Upper lobe of right lung (tissue), 1 donor: Measurements from ENCODE around the gene STAU1. TPM values are rescaled to one million over a fixed set of nuclear protein-coding genes. Genes with fewer than 3 reads are reported as not detected.

Experiments
- ATAC-seq: fragments of 200-7000 bp; cut with Tn5 transposase; one replicate; pipeline ENCODE4 v1.9.1; 2020; ENCODE audit warnings: mild to moderate bottlenecking, moderate library complexity
- DNase-seq: peaks from one replicate; pipeline ENCODE4 v3.0.0-alpha.2; 2020
- H3K27ac ChIP-seq: fragments of 200-600 bp; one replicate; pipeline ENCODE4 v1.8.0; 2022
- H3K27me3 ChIP-seq: fragments of 200-600 bp; one replicate; pipeline ENCODE4 v1.8.0; 2022; ENCODE audit warnings: mild to moderate bottlenecking
- H3K36me3 ChIP-seq: fragments of 200-600 bp; one replicate; pipeline ENCODE4 v1.8.0; 2022
- H3K4me1 ChIP-seq: fragments of 200-600 bp; one replicate; pipeline ENCODE4 v1.8.0; 2022
- H3K4me3 ChIP-seq: fragments of 200-600 bp; one replicate; pipeline ENCODE4 v1.8.0; 2022; ENCODE audit warnings: mild to moderate bottlenecking
- H3K9me3 ChIP-seq: fragments of 200-600 bp; one replicate; pipeline ENCODE4 v1.8.0; 2022
- intact Hi-C: fragments of 100-400 bp; cut with DNase I; formaldehyde crosslinking; loops from one replicate; pipeline ENCODE4 v1.11.0; 2022
- total RNA-seq: library from RNA; stranded (reverse); fragmentation: NEBNext Ultra II Directional; extraction: Animal tissue kit (Norgen Biotek cat#: 25700); gene quantifications from one replicate; pipeline ENCODE4 v1.2.1, GENCODE V29; 2021
- TF ChIP-seq, protein P1 (sequence below): fragments of 200-600 bp; IDR thresholded peaks from one replicate; pipeline ENCODE4 v1.8.0; 2022; ENCODE audit warnings: antibody characterized with exemption
- donor health status: DM: no; HTN: yes; CAD: no; lungs with severe emphysema.

STAU1 gene
- total RNA-seq, 1 donor from 2014 or later = 76.0 TPM

DNA sequence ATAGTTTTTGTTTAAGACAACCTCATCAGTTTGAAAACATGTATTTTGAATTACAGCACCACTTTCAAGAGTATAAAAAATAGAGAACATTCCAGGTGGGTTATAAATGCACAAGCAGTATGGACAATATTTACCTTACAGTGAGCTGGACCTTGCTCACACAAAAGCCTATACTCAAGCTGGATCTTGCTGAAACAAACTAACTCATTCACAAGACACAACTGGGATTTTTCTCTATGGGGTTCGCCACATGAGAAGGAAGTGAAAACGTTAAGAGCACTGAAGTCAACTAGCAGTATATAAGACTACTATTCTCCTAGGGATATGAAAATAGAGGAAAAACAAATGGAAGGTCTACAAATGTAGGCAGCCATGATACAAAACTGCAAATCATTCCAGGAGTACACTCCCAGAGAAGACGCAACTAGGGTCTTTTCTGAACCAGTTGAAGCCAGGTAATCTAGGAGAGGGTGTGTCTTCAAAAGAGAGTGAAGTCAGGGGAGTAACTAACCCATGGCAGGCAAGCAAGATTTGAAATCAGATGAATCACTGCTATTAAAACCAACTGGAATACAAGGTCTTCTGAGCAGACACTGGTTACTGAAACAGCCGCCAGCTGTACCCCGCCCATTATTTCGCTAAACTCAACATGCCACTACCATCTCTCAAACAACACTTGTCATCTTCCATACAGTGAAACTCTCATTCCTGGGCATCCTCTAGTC is 26.5 kb downstream of the STAU1 start:
- ATAC-seq = no peak
- no peak for DNase-seq
- no peaks in the 10 kb centered on the region for H3K27me3 ChIP-seq

DNA sequence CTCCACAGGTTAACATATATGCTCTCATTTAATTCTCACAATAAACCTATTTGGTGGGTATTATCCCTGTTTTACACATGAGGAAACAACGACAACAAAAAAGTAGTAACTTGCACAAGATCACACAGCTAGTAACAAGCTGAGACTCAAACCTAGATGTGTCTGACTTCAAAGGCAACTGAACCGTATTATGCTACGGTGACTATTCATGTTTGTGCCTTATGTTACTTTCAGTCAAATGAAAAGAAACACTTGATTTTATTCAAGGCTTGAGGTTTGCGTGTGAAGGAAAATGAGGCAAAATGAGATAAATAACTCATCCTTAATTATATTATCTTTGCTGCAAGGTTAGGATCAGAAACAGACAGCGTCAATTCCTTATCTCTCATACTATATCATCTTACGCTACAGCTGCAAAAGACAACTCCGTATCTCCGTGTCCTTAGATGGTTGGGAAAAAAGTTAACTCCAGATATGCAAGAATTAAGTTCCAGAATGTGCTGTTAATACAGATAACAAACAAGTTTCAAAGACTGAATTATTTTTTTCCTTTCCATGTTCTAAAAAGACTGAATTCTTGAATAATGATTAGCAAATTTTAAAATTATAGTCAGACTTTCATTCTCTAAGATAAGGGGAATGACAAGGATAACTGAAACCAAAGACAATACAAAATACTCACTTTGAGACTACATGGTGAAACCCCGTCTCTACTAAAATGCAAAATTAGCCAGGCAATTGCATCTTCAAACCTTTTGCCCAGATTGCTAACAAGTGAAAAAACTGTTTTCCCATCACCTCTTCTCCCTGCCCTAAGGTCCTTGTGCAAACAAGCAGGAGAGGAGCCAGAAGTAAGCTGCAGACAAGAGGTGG is 27.8 kb downstream of the STAU1 start:
- Histone ChIP-seq H3K36me3 (peaks cover 22% of the 10 kb centered on the region), H3K27ac (no peak overlapping the region), H3K4me1 (no peaks in the 10 kb centered on the region), H3K27me3 (no peaks in the 10 kb centered on the region), H3K9me3 (no peaks in the 10 kb centered on the region), H3K4me3 (no peak overlapping the region)
- no peak for ATAC-seq
- intact Hi-C loops = no loop called here
- TF ChIP-seq, protein P1, sequence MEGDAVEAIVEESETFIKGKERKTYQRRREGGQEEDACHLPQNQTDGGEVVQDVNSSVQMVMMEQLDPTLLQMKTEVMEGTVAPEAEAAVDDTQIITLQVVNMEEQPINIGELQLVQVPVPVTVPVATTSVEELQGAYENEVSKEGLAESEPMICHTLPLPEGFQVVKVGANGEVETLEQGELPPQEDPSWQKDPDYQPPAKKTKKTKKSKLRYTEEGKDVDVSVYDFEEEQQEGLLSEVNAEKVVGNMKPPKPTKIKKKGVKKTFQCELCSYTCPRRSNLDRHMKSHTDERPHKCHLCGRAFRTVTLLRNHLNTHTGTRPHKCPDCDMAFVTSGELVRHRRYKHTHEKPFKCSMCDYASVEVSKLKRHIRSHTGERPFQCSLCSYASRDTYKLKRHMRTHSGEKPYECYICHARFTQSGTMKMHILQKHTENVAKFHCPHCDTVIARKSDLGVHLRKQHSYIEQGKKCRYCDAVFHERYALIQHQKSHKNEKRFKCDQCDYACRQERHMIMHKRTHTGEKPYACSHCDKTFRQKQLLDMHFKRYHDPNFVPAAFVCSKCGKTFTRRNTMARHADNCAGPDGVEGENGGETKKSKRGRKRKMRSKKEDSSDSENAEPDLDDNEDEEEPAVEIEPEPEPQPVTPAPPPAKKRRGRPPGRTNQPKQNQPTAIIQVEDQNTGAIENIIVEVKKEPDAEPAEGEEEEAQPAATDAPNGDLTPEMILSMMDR = no peak
- DNase-seq = no peak

More for the DNA sequence above, 26.5 kb downstream of the STAU1 start:
- Histone ChIP-seq H3K27ac (no peak overlapping the region), H3K4me3 (no peak overlapping the region), H3K4me1 (no peaks in the 10 kb centered on the region), H3K36me3 (peaks cover 27% of the 10 kb centered on the region), H3K9me3 (no peaks in the 10 kb centered on the region)
- TF ChIP-seq, protein P1 = no peak
- intact Hi-C loops = no loop called here

DNA sequence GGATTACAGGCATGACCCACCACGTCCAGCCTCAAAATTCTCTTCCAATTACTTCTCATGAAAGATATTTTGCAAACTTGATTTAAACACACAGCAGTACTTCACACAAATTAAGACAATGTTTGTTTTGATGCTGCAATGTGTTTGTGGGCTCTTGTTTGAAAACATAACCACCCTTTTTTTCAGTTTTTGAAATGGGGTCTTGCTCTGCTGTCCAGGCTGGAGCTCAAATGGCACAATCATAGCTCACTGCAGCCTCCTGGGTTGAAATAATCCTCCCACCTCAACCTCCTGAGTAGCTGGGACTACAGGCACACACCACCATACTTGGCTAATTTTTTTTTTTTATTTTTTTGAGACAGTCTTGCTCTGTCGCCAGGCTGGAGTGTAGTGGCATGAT is 31.0 kb downstream of the STAU1 start:
- H3K27me3 ChIP-seq = no peaks in the 10 kb centered on the region
- H3K27ac ChIP-seq = no peak overlapping the region
- intact Hi-C loops = no loop called here
- TF ChIP-seq, protein P1 = no peak
- H3K4me3 ChIP-seq = no peak overlapping the region
- no peaks in the 10 kb centered on the region for H3K9me3 ChIP-seq
- no peaks in the 10 kb centered on the region for H3K4me1 ChIP-seq
- ATAC-seq = no peak
- no peak for DNase-seq
- peaks cover 25% of the 10 kb centered on the region for H3K36me3 ChIP-seq

DNA sequence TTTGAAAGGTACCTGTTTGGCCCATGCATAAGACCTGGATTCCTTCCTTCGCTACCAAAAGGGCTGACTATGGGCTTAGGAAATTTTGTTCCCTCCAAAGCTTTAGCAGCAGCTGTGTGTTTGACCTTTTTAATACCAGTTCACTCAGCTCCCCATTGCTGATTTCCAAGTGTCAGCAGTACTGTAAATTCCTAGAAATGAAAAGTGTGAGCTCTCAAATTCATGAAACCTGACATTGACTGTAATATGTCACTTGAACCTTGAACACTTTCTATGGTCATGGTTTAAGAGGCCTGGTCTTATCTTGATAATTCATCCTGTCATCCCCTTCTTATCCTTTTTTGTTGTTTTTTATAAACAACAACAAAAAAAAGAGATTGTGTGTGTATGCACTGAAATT is 31.7 kb downstream of the STAU1 start:
- no peaks in the 10 kb centered on the region for H3K4me1 ChIP-seq
- intact Hi-C loops = no loop called here
- no peak overlapping the region for H3K4me3 ChIP-seq
- TF ChIP-seq, protein P1 = no peak
- no peak overlapping the region for H3K27ac ChIP-seq
- ATAC-seq (no peak), DNase-seq (no peak)
- no peaks in the 10 kb centered on the region for H3K27me3 ChIP-seq
- H3K9me3 ChIP-seq = no peaks in the 10 kb centered on the region
- H3K36me3 ChIP-seq = peaks cover 31% of the 10 kb centered on the region

DNA sequence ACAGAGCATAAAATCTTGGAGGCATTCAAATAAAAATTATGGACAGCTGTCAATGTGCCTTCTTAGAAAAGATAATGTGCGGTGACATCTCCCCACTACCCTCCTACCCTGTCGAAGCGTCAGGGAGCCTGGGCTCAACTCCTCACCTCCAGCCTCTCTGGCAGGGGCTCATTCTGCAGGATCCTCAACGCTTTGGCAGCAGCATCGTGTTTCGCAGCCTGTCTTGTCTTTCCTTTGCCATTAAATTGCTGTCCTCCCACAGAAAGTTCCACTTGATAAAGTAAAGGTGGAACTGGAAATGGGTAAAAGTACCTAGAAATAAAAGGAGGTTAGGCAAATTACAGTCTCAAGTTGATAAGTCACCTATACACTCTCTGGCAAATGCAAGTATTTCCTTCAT is 36.7 kb downstream of the STAU1 start:
- Histone ChIP-seq H3K36me3 (peaks cover 59% of the 10 kb centered on the region), H3K27me3 (no peaks in the 10 kb centered on the region), H3K27ac (no peak overlapping the region), H3K9me3 (no peaks in the 10 kb centered on the region), H3K4me1 (no peaks in the 10 kb centered on the region), H3K4me3 (no peak overlapping the region)
- no peak for DNase-seq
- intact Hi-C loops = no loop called here
- ATAC-seq = no peak
- TF ChIP-seq, protein P1 = no peak
